HEK293 (cell line): ENCODE data around the gene DSCAML1.

Experiments
- CTCF ChIP-seq: fragments of 450-650 bp; formaldehyde crosslinking; IDR thresholded peaks from 2 replicates; pipeline ENCODE4 v1.5.1; 2016; ENCODE audit warnings: missing biosample characterization, missing genetic modification characterization
- HOXC10 ChIP-seq: sonication (generic); formaldehyde crosslinking; IDR thresholded peaks from 2 replicates; pipeline ENCODE4 v1.8.1; 2023; ENCODE audit warnings: mild to moderate bottlenecking, missing genetic modification reagents
- PATZ1 ChIP-seq: fragments of 450-650 bp; formaldehyde crosslinking; IDR thresholded peaks from 2 replicates; pipeline ENCODE4 v1.5.1; 2016; ENCODE audit warnings: missing biosample characterization, missing genetic modification characterization
- ZBTB8A ChIP-seq: fragments of 450-650 bp; formaldehyde crosslinking; IDR thresholded peaks from 2 replicates; pipeline ENCODE4 v1.5.1; 2016; ENCODE audit warnings: missing biosample characterization, missing genetic modification characterization
- ZNF112 ChIP-seq: fragments of 450-650 bp; formaldehyde crosslinking; IDR thresholded peaks from 2 replicates; pipeline ENCODE4 v1.5.0; 2017; ENCODE audit warnings: missing biosample characterization, missing genetic modification characterization
- ZNF426 ChIP-seq: fragments of 450-650 bp; formaldehyde crosslinking; IDR thresholded peaks from 2 replicates; pipeline ENCODE4 v1.5.1; 2017; ENCODE audit warnings: missing biosample characterization, missing genetic modification characterization, mild to moderate bottlenecking, inconsistent platforms, moderate library complexity
- TF ChIP-seq, protein P1 (sequence below): fragments of 450-650 bp; formaldehyde crosslinking; IDR thresholded peaks from 2 replicates; pipeline ENCODE4 v1.5.1; 2016; ENCODE audit warnings: missing biosample characterization, missing genetic modification characterization

- TF ChIP-seq ZNF112 (tag by site-specific recombination) (no peak), PATZ1 (tag by site-specific recombination) (no peak), CTCF (peak; percentile 57), HOXC10 (no peak), ZNF426 (tag by site-specific recombination) (no peak), ZBTB8A (tag by site-specific recombination) (no peak)
- TF ChIP-seq, protein P1, sequence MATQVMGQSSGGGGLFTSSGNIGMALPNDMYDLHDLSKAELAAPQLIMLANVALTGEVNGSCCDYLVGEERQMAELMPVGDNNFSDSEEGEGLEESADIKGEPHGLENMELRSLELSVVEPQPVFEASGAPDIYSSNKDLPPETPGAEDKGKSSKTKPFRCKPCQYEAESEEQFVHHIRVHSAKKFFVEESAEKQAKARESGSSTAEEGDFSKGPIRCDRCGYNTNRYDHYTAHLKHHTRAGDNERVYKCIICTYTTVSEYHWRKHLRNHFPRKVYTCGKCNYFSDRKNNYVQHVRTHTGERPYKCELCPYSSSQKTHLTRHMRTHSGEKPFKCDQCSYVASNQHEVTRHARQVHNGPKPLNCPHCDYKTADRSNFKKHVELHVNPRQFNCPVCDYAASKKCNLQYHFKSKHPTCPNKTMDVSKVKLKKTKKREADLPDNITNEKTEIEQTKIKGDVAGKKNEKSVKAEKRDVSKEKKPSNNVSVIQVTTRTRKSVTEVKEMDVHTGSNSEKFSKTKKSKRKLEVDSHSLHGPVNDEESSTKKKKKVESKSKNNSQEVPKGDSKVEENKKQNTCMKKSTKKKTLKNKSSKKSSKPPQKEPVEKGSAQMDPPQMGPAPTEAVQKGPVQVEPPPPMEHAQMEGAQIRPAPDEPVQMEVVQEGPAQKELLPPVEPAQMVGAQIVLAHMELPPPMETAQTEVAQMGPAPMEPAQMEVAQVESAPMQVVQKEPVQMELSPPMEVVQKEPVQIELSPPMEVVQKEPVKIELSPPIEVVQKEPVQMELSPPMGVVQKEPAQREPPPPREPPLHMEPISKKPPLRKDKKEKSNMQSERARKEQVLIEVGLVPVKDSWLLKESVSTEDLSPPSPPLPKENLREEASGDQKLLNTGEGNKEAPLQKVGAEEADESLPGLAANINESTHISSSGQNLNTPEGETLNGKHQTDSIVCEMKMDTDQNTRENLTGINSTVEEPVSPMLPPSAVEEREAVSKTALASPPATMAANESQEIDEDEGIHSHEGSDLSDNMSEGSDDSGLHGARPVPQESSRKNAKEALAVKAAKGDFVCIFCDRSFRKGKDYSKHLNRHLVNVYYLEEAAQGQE (tag by site-specific recombination) = no peak
Observed at GRCh38 chr11:117822074-117823033, 25.3 kb upstream of the DSCAML1 start.
